Activated CD4-positive, alpha-beta T cell treated with anti-CD3 and anti-CD28 coated beads, Interleukin-2, amount 10 ng/mL, durations not matched to agents 7 days and 5 days (primary cell): ENCODE data around the gene ZNF609. TPM values are rescaled to one million over a fixed set of nuclear protein-coding genes. Genes with fewer than 3 reads are reported as not detected.

Experiments
- CTCF ChIA-PET: fragments of 350-600 bp; sonication (Branson Sonifier 250); formaldehyde crosslinking; loops from one replicate; lab custom pipeline; 2021; ENCODE audit warnings: antibody characterized with exemption; lab: Charles Lee
- POLR2A ChIA-PET: fragments of 350-600 bp; sonication (Branson Sonifier 250); formaldehyde crosslinking; loops from one replicate; lab custom pipeline; 2021; ENCODE audit warnings: antibody characterized with exemption; lab: Charles Lee
- DNase-seq: peaks from one replicate; pipeline ENCODE4 v3.0.0-alpha.2; 2020
- H3K27ac Mint-ChIP-seq: one replicate; pipeline ENCODE4 v1.8.0; 2021; ENCODE audit warnings: mild to moderate bottlenecking, moderate library complexity, mixed read lengths
- H3K27me3 Mint-ChIP-seq: one replicate; pipeline ENCODE4 v1.8.0; 2021; ENCODE audit warnings: mixed read lengths
- H3K36me3 Mint-ChIP-seq: one replicate; pipeline ENCODE4 v1.8.0; 2021; ENCODE audit warnings: low read depth, mixed read lengths
- H3K4me1 Mint-ChIP-seq: one replicate; pipeline ENCODE4 v1.8.0; 2021; ENCODE audit warnings: mixed read lengths
- H3K4me3 Mint-ChIP-seq: one replicate; pipeline ENCODE4 v1.8.0; 2021; ENCODE audit warnings: mild to moderate bottlenecking, moderate library complexity, mixed read lengths
- H3K9me3 Mint-ChIP-seq: one replicate; pipeline ENCODE4 v1.8.0; 2021; ENCODE audit warnings: mixed read lengths
- total RNA-seq, 2 experiments: library from RNA; stranded (reverse); gene quantifications; one replicate each; pipeline ENCODE4 v1.2.3, GENCODE V29; 2021

Gene ZNF609
- total RNA-seq, 2 experiments from 2014 or later, result 38.9 to 42.1 TPM

GRCh38 chr15:64702816-64703631, 242.6 kb downstream of the ZNF609 start:
- Mint-ChIP-seq H3K9me3 (no peaks in the 10 kb centered on the region), H3K4me1 (peaks cover 50% of the 10 kb centered on the region), H3K27ac (peak overlapping the region; percentile 71), H3K27me3 (no peaks in the 10 kb centered on the region), H3K36me3 (peaks cover 11% of the 10 kb centered on the region), H3K4me3 (peak overlapping the region; percentile 80)
- ChIA-PET POLR2A (no interaction called here), CTCF (interaction anchor here (0.6 to 1.9 kb wide), 2 partner anchors 25 to 279 kb away, joined by 3 to 4 read pairs; no protein-coding TSS in a partner anchor)
- peak; percentile 96 for DNase-seq

DNA sequence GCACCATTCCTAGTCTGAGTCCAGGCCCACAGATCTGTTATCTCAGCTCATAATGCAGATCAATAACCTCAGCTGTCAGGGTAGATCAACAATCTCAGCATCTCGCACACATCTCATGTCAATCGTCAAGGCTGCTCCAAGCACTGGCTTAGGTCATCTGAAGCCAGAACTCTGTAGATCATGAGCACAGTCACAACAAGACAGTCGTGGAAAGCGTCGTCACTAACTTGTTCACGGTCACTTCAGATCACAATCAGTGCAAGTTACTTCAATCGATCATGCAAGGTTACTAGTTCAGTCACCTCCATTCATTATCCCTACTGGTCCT, 243.2 kb downstream of the ZNF609 start:
- DNase-seq, result no peak
- Mint-ChIP-seq H3K27ac (peak overlapping the region; percentile 71), H3K4me1 (peaks cover 45% of the 10 kb centered on the region), H3K27me3 (peaks cover 2% of the 10 kb centered on the region), H3K4me3 (peak overlapping the region; percentile 80), H3K9me3 (no peaks in the 10 kb centered on the region), H3K36me3 (peaks cover 11% of the 10 kb centered on the region)
- CTCF ChIA-PET, result interaction anchor here (0.6 to 1.9 kb wide), 2 partner anchors 25 to 278 kb away, joined by 3 to 4 read pairs; no protein-coding TSS in a partner anchor
- POLR2A ChIA-PET, result no interaction called here

GRCh38 chr15:64705006-64705405, 244.6 kb downstream of the ZNF609 start:
- no peak overlapping the region for H3K4me3 Mint-ChIP-seq
- no peak for DNase-seq
- no peaks in the 10 kb centered on the region for H3K9me3 Mint-ChIP-seq

DNA sequence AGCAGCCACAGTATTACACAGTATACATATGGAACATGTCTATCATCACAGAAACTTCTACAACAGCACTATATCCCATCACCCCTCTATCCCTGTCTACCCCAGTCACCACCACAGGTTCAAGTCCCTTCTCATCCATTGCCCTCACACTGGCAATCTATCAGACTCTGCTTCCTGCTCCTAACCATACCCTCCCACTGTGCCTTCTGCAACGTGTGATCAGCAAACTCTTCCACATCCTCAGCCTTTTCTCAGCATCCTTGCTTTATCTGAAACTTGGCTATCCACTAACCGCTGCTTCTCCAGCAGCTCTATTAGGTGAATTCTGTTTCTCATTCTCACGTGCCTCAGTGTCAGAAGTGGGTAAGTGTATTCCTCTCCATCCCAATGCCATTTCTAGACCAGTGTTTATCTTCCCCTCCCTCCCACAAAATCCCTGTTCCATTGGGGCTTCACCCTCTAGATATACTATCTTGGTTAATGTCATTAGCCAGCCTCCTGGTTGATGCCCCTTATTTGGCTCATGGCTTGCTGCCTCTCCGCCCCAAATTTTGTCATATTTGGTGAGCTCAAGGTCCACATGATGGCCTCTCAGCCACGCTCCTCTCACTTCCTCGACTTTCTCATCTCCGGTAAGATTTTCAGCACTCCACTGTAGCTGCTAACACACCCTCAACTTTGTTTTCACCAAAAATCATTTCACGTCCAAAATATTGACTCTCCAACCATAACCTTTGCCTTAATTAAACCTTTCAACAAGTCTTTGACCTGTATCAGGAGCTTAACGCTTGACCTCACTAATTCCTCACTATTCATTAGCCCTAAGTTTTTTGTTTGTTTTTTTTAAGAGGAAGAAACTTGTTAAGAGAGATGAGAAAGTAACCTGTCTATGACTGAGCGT, 245.9 kb downstream of the ZNF609 start:
- H3K27ac Mint-ChIP-seq, result no peak overlapping the region
- peaks cover 19% of the 10 kb centered on the region for H3K4me1 Mint-ChIP-seq
- POLR2A ChIA-PET, result no interaction called here
- CTCF ChIA-PET, result interaction anchor here (0.6 to 1.8 kb wide), 5 partner anchors 11 to 195 kb away, joined by 3 to 4 read pairs (median 3); no protein-coding TSS in a partner anchor
- H3K27me3 Mint-ChIP-seq, result peaks cover 2% of the 10 kb centered on the region
- H3K9me3 Mint-ChIP-seq, result no peaks in the 10 kb centered on the region
- no peak for DNase-seq
- H3K4me3 Mint-ChIP-seq, result no peak overlapping the region
- H3K36me3 Mint-ChIP-seq, result peaks cover 3% of the 10 kb centered on the region

More at GRCh38 chr15:64705006-64705405, 244.6 kb downstream of the ZNF609 start:
- Mint-ChIP-seq H3K27me3 (peaks cover 2% of the 10 kb centered on the region), H3K4me1 (peaks cover 32% of the 10 kb centered on the region), H3K27ac (no peak overlapping the region), H3K36me3 (peaks cover 10% of the 10 kb centered on the region)
- CTCF ChIA-PET, result interaction anchor here (0.6 to 1.9 kb wide), 6 partner anchors 12 to 202 kb away, joined by 3 to 8 read pairs (median 4); no protein-coding TSS in a partner anchor
- POLR2A ChIA-PET, result no interaction called here

DNA sequence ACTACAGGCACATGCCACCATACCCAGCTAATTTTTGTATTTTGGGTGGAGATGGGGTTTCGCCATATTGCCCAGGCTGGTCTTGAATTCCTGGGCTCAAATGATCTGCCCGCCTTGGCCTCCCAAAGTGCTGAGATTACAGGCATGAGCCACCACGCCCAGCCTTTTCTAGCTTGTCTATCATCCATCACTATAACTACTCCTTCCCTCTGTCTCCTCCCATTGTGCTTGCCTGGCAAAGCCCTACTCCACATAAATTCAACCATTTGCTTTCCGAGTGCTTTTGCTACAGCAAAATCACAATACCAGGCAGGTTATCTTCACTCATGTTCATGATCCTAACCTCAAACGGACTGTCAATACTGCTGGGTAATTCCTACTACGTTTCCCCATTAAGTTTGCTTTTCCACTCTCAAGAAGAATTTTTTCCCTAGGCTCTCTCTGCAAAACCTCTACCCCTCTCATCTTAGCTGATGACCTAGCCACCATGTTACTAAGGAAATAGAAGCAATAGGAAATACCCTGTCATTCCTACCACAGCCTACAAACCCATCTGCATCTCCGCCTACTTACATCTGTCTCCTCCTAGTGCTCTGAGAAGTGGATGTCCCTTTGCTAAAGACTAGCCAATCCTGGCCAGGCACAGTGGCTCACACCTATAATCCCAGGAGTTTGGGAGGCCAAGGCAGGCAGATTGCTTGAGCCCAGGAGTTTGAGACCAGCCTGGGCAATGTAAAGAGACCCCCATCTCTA, 250.5 kb downstream of the ZNF609 start:
- Mint-ChIP-seq H3K9me3 (no peaks in the 10 kb centered on the region), H3K27me3 (peaks cover 2% of the 10 kb centered on the region), H3K36me3 (no peaks in the 10 kb centered on the region), H3K4me3 (no peak overlapping the region), H3K4me1 (no peaks in the 10 kb centered on the region), H3K27ac (no peak overlapping the region)
- POLR2A ChIA-PET, result no interaction called here
- CTCF ChIA-PET, result interaction anchor here (0.7 to 2.2 kb wide), 3 partner anchors 17 to 34 kb away, joined by 3 to 9 read pairs (median 4); no protein-coding TSS in a partner anchor
- DNase-seq, result no peak

DNA sequence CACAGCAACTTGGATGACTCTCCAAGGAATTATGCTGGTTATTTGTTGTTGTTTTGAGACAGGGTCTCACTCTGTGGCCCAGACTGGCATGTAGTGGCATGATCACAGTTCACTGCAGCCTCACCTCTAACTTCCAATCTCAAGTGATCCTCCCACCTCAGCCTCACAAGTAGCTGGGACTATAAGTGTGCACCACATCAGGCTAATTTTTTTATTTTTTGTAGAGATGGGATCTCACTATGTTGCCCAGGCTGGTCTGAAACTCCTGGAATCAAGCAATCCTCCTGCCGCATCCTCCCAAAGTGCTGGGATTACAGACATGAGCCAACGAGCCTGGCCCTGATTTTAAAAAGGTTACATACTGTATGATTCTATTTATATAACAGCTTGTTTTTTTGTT, 252.0 kb downstream of the ZNF609 start:
- POLR2A ChIA-PET, result no interaction called here
- no peak overlapping the region for H3K27ac Mint-ChIP-seq
- H3K4me1 Mint-ChIP-seq, result peaks cover 4% of the 10 kb centered on the region
- CTCF ChIA-PET, result interaction anchor here (1.7 to 2.2 kb wide), 2 partner anchors 16 to 26 kb away, joined by 4 to 9 read pairs; no protein-coding TSS in a partner anchor
- H3K9me3 Mint-ChIP-seq, result no peaks in the 10 kb centered on the region
- DNase-seq, result no peak
- no peaks in the 10 kb centered on the region for H3K36me3 Mint-ChIP-seq
- H3K27me3 Mint-ChIP-seq, result peaks cover 2% of the 10 kb centered on the region
- no peak overlapping the region for H3K4me3 Mint-ChIP-seq

DNA sequence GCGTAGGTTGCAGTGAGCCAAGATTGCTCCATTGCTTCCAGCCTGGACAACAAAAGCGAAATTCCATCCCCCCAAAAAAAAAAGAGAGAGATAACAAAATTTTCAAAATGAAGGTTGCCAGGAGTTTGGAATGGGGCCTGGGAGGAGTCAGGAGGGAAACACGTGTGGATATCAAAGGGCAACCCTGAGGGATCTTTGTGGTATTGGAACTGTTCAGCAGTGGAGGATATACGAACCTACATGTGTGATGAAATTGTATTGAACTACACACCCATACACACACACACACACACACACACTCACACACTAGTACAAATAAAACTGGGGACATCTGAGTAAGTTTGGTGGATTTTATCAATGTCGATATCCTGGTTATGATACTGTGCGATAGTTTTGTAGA, 253.2 kb downstream of the ZNF609 start:
- ChIA-PET CTCF (no interaction called here), POLR2A (no interaction called here)
- Mint-ChIP-seq H3K4me1 (peaks cover 11% of the 10 kb centered on the region), H3K4me3 (no peak overlapping the region), H3K36me3 (no peaks in the 10 kb centered on the region), H3K27me3 (no peaks in the 10 kb centered on the region), H3K9me3 (no peaks in the 10 kb centered on the region), H3K27ac (no peak overlapping the region)
- no peak for DNase-seq

DNA sequence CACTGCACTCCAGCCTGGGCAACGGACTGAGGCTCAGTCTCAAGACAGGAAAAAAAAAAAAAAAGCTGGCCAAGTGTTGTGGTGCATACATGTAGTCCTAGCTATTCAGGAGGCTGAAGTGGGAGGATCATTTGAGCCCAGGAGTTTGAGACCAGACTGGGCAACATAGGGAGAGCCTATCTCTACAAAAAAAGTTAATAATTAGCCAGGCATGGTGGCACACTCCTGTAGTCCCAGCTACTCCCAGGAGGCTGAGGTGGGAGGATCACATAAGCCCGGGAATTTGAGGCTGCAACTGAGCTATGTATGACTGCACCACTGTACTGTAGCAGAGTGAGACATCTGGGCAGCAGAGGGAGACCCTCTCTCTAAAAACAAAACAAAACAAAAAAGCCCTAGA, 256.1 kb downstream of the ZNF609 start:
- Mint-ChIP-seq H3K27me3 (no peaks in the 10 kb centered on the region), H3K36me3 (no peaks in the 10 kb centered on the region), H3K4me1 (peaks cover 11% of the 10 kb centered on the region), H3K27ac (no peak overlapping the region), H3K9me3 (no peaks in the 10 kb centered on the region), H3K4me3 (no peak overlapping the region)
- POLR2A ChIA-PET, result no interaction called here
- CTCF ChIA-PET, result interaction anchor here (0.6 to 1.7 kb wide), 7 partner anchors 10 to 1855 kb away, joined by 3 to 5 read pairs (median 4); no protein-coding TSS in a partner anchor
- DNase-seq, result no peak

- H3K4me1 Mint-ChIP-seq, result peaks cover 11% of the 10 kb centered on the region
- no peaks in the 10 kb centered on the region for H3K27me3 Mint-ChIP-seq
- H3K36me3 Mint-ChIP-seq, result no peaks in the 10 kb centered on the region
- no peak for DNase-seq
- H3K4me3 Mint-ChIP-seq, result no peak overlapping the region
- no peaks in the 10 kb centered on the region for H3K9me3 Mint-ChIP-seq
- no peak overlapping the region for H3K27ac Mint-ChIP-seq
- POLR2A ChIA-PET, result no interaction called here
- CTCF ChIA-PET, result interaction anchor here (0.9 to 2.1 kb wide), 5 partner anchors 11 to 93 kb away, joined by 4 to 5 read pairs (median 4); no protein-coding TSS in a partner anchor
Measured at GRCh38 chr15:64717130-64717529, 256.8 kb downstream of the ZNF609 start.

- DNase-seq, result peak; percentile 15
- ChIA-PET POLR2A (no interaction called here), CTCF (interaction anchor here (1.0 to 2.1 kb wide), 4 partner anchors 11 to 92 kb away, joined by 3 to 5 read pairs (median 4); no protein-coding TSS in a partner anchor)
- H3K9me3 Mint-ChIP-seq, result no peaks in the 10 kb centered on the region
- H3K4me3 Mint-ChIP-seq, result no peak overlapping the region
- H3K27ac Mint-ChIP-seq, result no peak overlapping the region
- no peaks in the 10 kb centered on the region for H3K27me3 Mint-ChIP-seq
- peaks cover 11% of the 10 kb centered on the region for H3K4me1 Mint-ChIP-seq
- no peaks in the 10 kb centered on the region for H3K36me3 Mint-ChIP-seq
Measured at GRCh38 chr15:64717735-64718495, 257.5 kb downstream of the ZNF609 start.

DNA sequence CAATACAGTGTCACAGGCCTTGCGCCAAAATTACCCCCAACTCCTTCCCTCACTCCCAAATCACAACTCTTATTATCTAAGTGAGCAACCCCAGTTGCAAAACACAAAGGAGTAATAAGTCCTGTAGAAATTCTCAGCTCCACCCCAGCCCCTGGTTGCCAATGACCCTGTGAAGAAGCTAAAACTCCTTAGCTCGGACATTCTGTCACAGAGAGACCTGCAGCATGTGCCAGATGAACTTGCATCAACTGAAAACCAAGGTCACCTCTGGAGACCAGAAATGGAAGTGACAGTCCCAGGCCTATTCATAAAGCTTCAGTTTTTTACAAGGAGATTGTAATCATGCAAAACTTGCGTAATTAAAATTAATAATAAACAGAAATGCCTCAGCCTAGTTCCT, 259.8 kb downstream of the ZNF609 start:
- peaks cover 11% of the 10 kb centered on the region for H3K4me1 Mint-ChIP-seq

More for the DNA sequence above, 259.8 kb downstream of the ZNF609 start:
- H3K27ac Mint-ChIP-seq, result no peak overlapping the region
- ChIA-PET CTCF (interaction anchor here (0.7 to 1.2 kb wide), 2 partner anchors 30 to 175 kb away, joined by 3 read pairs; no protein-coding TSS in a partner anchor), POLR2A (no interaction called here)
- no peak overlapping the region for H3K4me3 Mint-ChIP-seq
- DNase-seq, result no peak
- H3K27me3 Mint-ChIP-seq, result no peaks in the 10 kb centered on the region
- no peaks in the 10 kb centered on the region for H3K36me3 Mint-ChIP-seq
- H3K9me3 Mint-ChIP-seq, result no peaks in the 10 kb centered on the region
